BJ (cell line): ENCODE data around the gene ZDHHC16. TPM values are rescaled to one million over a fixed set of nuclear protein-coding genes. Genes with fewer than 3 reads are reported as not detected.
A peak's percentile ranks its signal among the peaks of the same experiment; 100 is the strongest.
"Not testable (repeated sequence)": the region's sequence is repeated elsewhere in the genome, so short reads cannot be mapped to it uniquely, and the experiment has no call there.

Experiments used
- CTCF ChIA-PET: fragments of 350-600 bp; formaldehyde crosslinking; extraction: SDS; loops from one replicate; lab custom pipeline; 2021; ENCODE audit warnings: antibody characterized with exemption, inconsistent platforms; lab: Yijun Ruan, JAX
- POLR2A ChIA-PET: fragments of 300-600 bp; sonication (Branson Sonifier 250); formaldehyde crosslinking; extraction: SDS; loops from one replicate; lab custom pipeline; 2021; ENCODE audit warnings: antibody characterized with exemption; lab: Charles Lee
- DNase-seq: peaks from one replicate; pipeline ENCODE4 v3.0.0-alpha.2; 2011; ENCODE audit warnings: low read depth
- H3K27me3 ChIP-seq: 2 replicates; pipeline ENCODE4 v1.6.0; 2011; ENCODE audit warnings: low read length; ENCODE audit not compliant: control insufficient read depth, insufficient read depth
- H3K36me3 ChIP-seq: 2 replicates; pipeline ENCODE4 v1.5.1; 2011; ENCODE audit warnings: low read length; ENCODE audit not compliant: control insufficient read depth, insufficient read depth
- H3K4me3 ChIP-seq: 2 replicates; pipeline ENCODE4 v1.5.1; 2011; ENCODE audit warnings: low read depth, mild to moderate bottlenecking, control low read depth, low read length
- polyA plus RNA-seq: library from polyadenylated mRNA; depleted of rRNA; stranded (reverse); fragments of >200 nt; gene quantifications from 2 replicates; pipeline ENCODE4 v1.2.3, GENCODE V29; 2011
- TF ChIP-seq, protein P1 (sequence below): IDR thresholded peaks from 2 replicates; pipeline ENCODE4 v1.5.1; 2011; ENCODE audit warnings: low read depth, mild to moderate bottlenecking, control low read depth, inconsistent platforms, low read length, moderate library complexity; ENCODE audit not compliant: insufficient read depth

ZDHHC16 gene
- polyA plus RNA-seq, 1 experiment, result 101 TPM

GRCh38 chr10:97463363-97464132 is 17.6 kb downstream of the ZDHHC16 start:
- DNase-seq, result peak; percentile 77
- no peaks in the 10 kb centered on the region for H3K27me3 ChIP-seq
- peaks cover 38% of the 10 kb centered on the region for H3K36me3 ChIP-seq
- TF ChIP-seq, protein P1, sequence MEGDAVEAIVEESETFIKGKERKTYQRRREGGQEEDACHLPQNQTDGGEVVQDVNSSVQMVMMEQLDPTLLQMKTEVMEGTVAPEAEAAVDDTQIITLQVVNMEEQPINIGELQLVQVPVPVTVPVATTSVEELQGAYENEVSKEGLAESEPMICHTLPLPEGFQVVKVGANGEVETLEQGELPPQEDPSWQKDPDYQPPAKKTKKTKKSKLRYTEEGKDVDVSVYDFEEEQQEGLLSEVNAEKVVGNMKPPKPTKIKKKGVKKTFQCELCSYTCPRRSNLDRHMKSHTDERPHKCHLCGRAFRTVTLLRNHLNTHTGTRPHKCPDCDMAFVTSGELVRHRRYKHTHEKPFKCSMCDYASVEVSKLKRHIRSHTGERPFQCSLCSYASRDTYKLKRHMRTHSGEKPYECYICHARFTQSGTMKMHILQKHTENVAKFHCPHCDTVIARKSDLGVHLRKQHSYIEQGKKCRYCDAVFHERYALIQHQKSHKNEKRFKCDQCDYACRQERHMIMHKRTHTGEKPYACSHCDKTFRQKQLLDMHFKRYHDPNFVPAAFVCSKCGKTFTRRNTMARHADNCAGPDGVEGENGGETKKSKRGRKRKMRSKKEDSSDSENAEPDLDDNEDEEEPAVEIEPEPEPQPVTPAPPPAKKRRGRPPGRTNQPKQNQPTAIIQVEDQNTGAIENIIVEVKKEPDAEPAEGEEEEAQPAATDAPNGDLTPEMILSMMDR, result peak; percentile 80
- ChIA-PET CTCF (interaction anchor here (0.7 to 10.4 kb wide), 18 partner anchors 10 to 149 kb away, joined by 3 to 104 read pairs (median 4); partner anchors contain the start of gene UBTD1), POLR2A (no interaction called here)
- H3K4me3 ChIP-seq, result no peak overlapping the region

DNA sequence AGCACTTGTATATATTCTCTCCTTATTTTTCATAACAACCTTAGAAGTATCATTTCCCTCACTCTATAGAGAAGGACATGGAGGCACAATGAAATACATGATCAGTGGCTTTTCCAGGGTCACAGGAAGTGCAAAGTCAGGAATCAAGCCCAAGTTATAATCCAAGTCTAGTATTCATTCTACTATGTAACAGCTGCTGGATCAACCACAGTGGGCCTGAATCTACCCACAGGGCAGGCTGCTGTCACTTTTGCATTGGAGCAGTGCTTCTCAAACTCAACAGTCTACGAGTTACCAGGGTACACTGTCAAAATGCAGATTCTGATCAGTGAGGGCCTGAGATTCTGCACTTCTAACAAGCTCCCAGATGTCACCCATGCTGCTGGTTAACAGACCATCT is 18.3 kb downstream of the ZDHHC16 start:
- CTCF ChIA-PET, result interaction anchor here (0.6 to 10.4 kb wide), 19 partner anchors 9 to 222 kb away, joined by 3 to 104 read pairs (median 4); partner anchors contain the start of gene UBTD1
- Histone ChIP-seq H3K4me3 (no peak overlapping the region), H3K27me3 (no peaks in the 10 kb centered on the region), H3K36me3 (peaks cover 37% of the 10 kb centered on the region)
- no peak for DNase-seq
- TF ChIP-seq, protein P1, result no peak
- POLR2A ChIA-PET, result no interaction called here

DNA sequence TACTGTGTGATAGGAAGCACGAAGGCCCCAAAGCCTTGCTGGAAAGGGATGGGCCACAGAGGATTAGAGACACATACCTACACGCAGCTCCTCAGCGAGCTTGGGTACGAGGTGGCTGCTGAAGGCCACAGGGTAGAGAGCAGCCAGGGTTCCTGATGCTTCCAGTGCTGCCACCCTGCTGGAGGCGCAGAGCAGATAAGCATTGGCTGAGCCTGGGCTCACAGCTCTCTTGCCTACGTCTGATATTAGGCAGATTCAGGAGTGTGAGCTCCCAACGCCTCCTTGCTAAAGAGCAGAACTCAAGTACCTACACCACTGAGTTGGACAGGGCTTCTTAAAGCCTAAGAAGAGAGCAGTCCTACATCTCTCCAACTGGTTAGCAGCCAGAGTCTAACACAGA is 20.0 kb downstream of the ZDHHC16 start:
- H3K4me3 ChIP-seq, result no peak overlapping the region
- ChIA-PET CTCF (interaction anchor here (1.4 to 10.4 kb wide), 4 partner anchors 11 to 86 kb away, joined by 5 to 104 read pairs (median 6); no protein-coding TSS in a partner anchor), POLR2A (no interaction called here)
- TF ChIP-seq, protein P1, result no peak
- no peak for DNase-seq
- peaks cover 37% of the 10 kb centered on the region for H3K36me3 ChIP-seq
- H3K27me3 ChIP-seq, result no peaks in the 10 kb centered on the region

DNA sequence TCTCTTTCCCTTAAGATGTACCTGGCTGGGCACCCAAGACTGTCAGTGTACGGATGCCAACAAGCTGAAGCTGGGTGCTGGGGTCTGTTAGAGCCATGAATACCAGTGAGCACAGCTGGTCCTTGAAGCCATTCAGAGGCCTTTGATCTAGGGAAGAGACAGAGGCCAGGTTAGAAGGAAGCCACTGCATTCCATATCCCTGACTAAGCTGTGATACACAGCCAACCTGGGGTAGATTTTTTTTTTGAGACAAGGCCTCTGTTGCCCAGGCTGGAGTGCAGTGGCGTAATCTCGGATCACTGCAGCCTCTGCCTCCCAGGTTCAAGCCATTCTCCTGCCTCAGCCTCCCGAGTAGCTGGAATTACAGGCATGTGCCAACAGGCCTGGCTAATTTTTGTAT is 20.8 kb downstream of the ZDHHC16 start:
- Histone ChIP-seq H3K27me3 (no peaks in the 10 kb centered on the region), H3K4me3 (no peak overlapping the region), H3K36me3 (peaks cover 36% of the 10 kb centered on the region)
- DNase-seq, result no peak
- POLR2A ChIA-PET, result no interaction called here
- CTCF ChIA-PET, result interaction anchor here (1.4 to 10.4 kb wide), 3 partner anchors 12 to 85 kb away, joined by 6 to 104 read pairs (median 7); no protein-coding TSS in a partner anchor
- TF ChIP-seq, protein P1, result no peak

GRCh38 chr10:97468162-97468561 is 22.2 kb downstream of the ZDHHC16 start:
- no peak for DNase-seq
- TF ChIP-seq, protein P1, result no peak
- peaks cover 31% of the 10 kb centered on the region for H3K36me3 ChIP-seq
- no peak overlapping the region for H3K4me3 ChIP-seq
- no peaks in the 10 kb centered on the region for H3K27me3 ChIP-seq
- POLR2A ChIA-PET, result no interaction called here
- CTCF ChIA-PET, result interaction anchor here (1.1 to 10.4 kb wide), 2 partner anchors 84 to 191 kb away, joined by 3 to 104 read pairs; no protein-coding TSS in a partner anchor

- DNase-seq, H3K27me3 ChIP-seq, POLR2A ChIA-PET, H3K4me3 ChIP-seq: not testable (repeated sequence)
- CTCF ChIA-PET, result interaction anchor here (10.4 kb wide), 1 partner anchor 83 kb away, joined by 104 read pairs; no protein-coding TSS in a partner anchor
- H3K36me3 ChIP-seq, result peaks cover 33% of the 10 kb centered on the region
Observed at GRCh38 chr10:97468781-97469180, 22.8 kb downstream of the ZDHHC16 start.
